Karpas-422 (cell line): ENCODE measurements around the gene FGFRL1. TPM values are rescaled to one million over a fixed set of nuclear protein-coding genes. Genes with fewer than 3 reads are reported as not detected.
"Not testable (repeated sequence)": the region's sequence is repeated elsewhere in the genome, so short reads cannot be mapped to it uniquely, and the experiment has no call there.

Experiments used
- DNase-seq: peaks from one replicate; pipeline ENCODE4 v3.0.0-alpha.2; 2015
- H2AFZ ChIP-seq: fragments of 200-600 bp; sonication (generic); 2 replicates; pipeline ENCODE4 v1.6.1; 2014; ENCODE audit warnings: antibody characterized with exemption, low read length, mixed read lengths
- H3K27ac ChIP-seq: fragments of 200-600 bp; sonication (generic); 2 replicates; pipeline ENCODE4 v1.5.1; 2014; ENCODE audit warnings: mild to moderate bottlenecking, low read length, moderate library complexity
- H3K27me3 ChIP-seq: fragments of 200-600 bp; sonication (generic); 2 replicates; pipeline ENCODE4 v1.6.1; 2014; ENCODE audit warnings: low read length, mixed read lengths
- H3K36me3 ChIP-seq: fragments of 200-600 bp; sonication (generic); 2 replicates; pipeline ENCODE4 v1.6.1; 2014; ENCODE audit warnings: low read length, mixed read lengths; ENCODE audit not compliant: insufficient read depth
- H3K4me1 ChIP-seq: fragments of 200-600 bp; sonication (generic); 2 replicates; pipeline ENCODE4 v1.6.1; 2014; ENCODE audit warnings: mild to moderate bottlenecking, low read length, mixed read lengths
- H3K4me2 ChIP-seq: fragments of 200-600 bp; sonication (generic); 2 replicates; pipeline ENCODE4 v1.6.1; 2014; ENCODE audit warnings: low read length, low read depth, mild to moderate bottlenecking; ENCODE audit not compliant: poor library complexity, severe bottlenecking
- H3K4me3 ChIP-seq: fragments of 200-600 bp; sonication (generic); 2 replicates; pipeline ENCODE4 v1.5.1; 2014; ENCODE audit warnings: mild to moderate bottlenecking, antibody characterized with exemption, low read length, mixed read lengths
- H3K79me2 ChIP-seq: fragments of 200-600 bp; sonication (generic); 2 replicates; pipeline ENCODE4 v1.6.1; 2014; ENCODE audit warnings: mild to moderate bottlenecking, low read length, mixed read lengths
- H3K9ac ChIP-seq: fragments of 200-600 bp; sonication (generic); 2 replicates; pipeline ENCODE4 v1.6.0; 2014; ENCODE audit warnings: low read length
- H3K9me2 ChIP-seq: fragments of 200-600 bp; sonication (generic), shearing (Covaris generic); replicated peaks from 2 replicates; pipeline ENCODE4 v1.6.0; 2014; ENCODE audit warnings: mild to moderate bottlenecking, low read length, moderate library complexity; ENCODE audit not compliant: insufficient read depth
- H3K9me3 ChIP-seq: fragments of 300-700, 200-600 bp; sonication (generic); 2 replicates; pipeline ENCODE4 v1.6.1; 2014; ENCODE audit warnings: low read length, mixed read lengths
- H4K20me1 ChIP-seq: fragments of 200-600 bp; sonication (generic); 2 replicates; pipeline ENCODE4 v1.6.1; 2014; ENCODE audit warnings: mild to moderate bottlenecking, antibody characterized with exemption, low read length, low read depth; ENCODE audit not compliant: insufficient read depth
- total RNA-seq: library from RNA; depleted of rRNA; stranded (reverse); fragments of >200 nt; shearing (Covaris generic); gene quantifications from 2 replicates; pipeline ENCODE4 v1.2.3, GENCODE V29; 2014; ENCODE audit warnings: low replicate concordance

Gene FGFRL1
- total RNA-seq, 1 experiment from 2014 or later: not detected

DNA sequence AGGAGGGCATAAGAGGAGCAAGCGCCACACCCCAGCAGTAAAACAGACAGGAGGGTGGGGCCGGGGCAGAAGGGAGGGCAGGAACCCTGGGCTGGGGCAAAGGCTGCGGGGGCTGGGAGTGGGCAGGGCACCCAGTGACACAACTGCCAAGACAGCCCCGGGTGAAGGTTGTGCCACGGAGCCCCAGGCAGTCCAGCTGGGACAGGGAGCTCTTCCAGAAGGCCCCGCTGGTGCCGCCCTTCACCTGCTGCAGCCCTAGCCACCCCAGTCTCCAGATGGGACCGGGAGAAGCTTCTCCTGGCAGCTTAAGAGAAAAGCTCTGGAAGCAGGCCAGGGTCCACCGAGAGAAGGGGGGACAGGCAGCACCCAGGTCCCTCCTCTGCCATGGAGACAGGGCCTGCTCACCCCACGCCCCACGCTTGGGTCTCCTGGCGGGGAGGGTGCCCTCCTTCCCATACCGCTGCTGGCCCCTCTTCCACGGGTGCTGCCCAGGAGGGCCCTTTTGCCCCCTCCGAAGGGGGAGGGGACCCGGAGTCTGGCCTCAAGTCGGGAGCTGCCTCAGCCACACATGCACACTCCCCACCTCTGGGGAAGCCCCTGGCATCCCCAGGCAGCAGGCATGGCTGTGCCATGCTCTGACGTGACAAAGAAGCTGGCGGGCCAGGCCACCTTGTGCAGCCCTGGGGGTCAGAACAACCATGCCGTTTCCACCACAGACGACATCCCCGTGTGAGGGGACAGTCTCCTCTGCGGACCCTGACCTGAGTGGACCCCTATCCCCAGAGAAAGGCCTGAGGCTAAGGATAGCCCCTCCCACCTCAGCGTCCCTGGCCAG, 39.5 kb upstream of the FGFRL1 start:
- H2AFZ ChIP-seq: no peak overlapping the region
- no peaks in the 10 kb centered on the region for H3K27me3 ChIP-seq
- H3K27ac ChIP-seq: no peak overlapping the region
- H3K9me2 ChIP-seq: no peaks in the 10 kb centered on the region
- no peak for DNase-seq
- H3K79me2 ChIP-seq: no peaks in the 10 kb centered on the region
- H4K20me1 ChIP-seq: peaks cover 12% of the 10 kb centered on the region; the same call in 1 of the 2 replicates
- peak overlapping the region; percentile 80 for H3K9ac ChIP-seq
- peaks cover 10% of the 10 kb centered on the region for H3K4me1 ChIP-seq
- H3K9me3 ChIP-seq: no peaks in the 10 kb centered on the region
- H3K4me3 ChIP-seq: peak overlapping the region; percentile 96
- H3K36me3 ChIP-seq: no peaks in the 10 kb centered on the region
- H3K4me2 ChIP-seq: peak overlapping the region; percentile 97

DNA sequence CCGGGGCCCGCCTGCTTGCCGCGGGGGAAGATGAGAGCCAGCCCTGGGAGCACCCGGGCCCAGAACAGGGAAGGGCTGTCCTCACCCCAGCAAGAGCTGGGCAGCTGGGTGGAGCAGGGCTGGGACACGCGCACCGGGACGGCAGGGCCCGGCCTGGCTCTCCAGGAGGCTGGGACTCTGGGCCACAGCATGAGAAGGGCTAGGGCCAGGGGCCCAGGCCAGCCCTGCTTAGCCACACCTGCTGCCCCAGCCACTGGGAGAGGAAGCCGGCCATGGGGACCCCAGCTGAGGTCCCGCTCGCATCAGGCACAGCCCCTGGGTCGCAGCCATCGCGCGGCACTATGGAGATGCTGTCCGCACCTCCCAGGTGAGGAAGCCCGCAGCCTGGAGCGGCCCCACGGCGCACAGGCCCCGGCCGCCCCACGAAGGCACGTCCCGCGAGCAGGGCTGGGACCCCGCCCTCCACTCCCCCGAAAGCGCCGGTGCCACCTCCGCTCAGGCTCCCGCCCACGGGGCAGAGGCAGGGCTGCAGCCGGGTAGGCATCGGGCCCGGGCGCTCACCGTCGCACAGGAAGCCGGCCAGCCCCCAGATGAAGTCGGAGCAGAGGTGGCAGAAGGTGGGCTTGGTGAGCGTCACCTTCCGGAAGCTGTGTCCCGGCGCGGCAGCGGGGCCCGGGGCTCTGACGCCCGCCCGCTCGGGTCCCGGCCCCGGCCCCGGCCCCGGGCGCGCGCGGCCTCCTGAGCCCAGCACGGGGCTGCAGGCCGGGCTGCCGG, 38.6 kb upstream of the FGFRL1 start:
- Histone ChIP-seq H3K9me2 (no peaks in the 10 kb centered on the region), H2AFZ (peak overlapping the region; percentile 67; the same call in 1 of the 2 replicates), H3K27me3 (no peaks in the 10 kb centered on the region), H3K9ac (peak overlapping the region; percentile 80), H3K27ac (no peak overlapping the region), H3K4me3 (peak overlapping the region; percentile 96), H3K9me3 (no peaks in the 10 kb centered on the region), H3K4me1 (peaks cover 10% of the 10 kb centered on the region), H3K4me2 (peak overlapping the region; percentile 97), H3K79me2 (no peaks in the 10 kb centered on the region), H4K20me1 (peaks cover 12% of the 10 kb centered on the region; the same call in 1 of the 2 replicates), H3K36me3 (no peaks in the 10 kb centered on the region)
- DNase-seq: peak; percentile 76

DNA sequence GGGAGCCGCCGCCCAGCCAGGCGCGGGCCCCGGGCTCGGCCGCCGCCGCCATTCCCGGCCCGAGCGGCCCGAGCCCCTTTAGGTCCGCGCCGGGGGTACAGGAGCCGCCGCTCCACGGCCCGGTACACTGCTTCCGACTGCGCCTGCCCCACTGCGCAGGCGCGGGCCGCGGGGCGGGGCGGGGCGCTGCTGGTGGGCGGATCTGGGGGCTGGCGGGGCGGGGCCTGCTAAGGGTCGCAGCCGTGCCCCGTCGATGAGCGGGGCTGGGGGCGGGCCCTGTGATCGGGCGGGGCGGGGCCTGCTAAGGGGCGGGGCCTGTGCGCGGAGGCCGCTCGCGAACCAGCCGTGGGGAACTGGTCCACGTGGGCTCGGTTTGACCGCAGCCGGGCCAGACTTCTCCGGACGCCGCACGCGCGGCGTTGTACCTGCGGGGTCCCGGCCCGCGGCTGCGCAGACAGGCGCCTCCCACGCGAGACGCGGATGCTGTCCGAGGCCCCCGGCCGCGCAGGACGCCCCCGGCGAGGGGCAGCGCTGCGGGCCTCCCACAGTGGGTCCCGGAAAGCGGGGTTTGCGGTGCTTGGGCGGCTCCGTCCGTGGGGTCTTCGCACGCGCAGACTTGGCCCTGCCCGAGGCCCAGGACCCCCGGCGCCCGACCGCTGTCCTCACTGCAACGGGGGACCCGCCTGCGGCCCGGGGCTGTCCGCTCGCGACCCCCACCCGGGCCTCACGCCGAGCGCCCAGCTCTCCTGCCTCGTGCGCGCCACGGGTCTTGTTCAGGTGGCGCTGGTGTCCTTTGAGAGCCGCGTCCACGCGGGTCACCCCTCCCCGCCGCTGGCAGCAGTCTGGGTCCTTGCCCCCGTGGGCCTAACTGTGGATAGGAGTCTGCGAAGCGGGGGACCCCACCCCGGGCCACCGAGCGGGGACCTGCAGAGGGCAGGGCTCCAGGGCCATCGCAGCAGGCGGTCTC, 37.7 kb upstream of the FGFRL1 start, which contains the start of gene DGKQ:
Gene DGKQ, minus strand, starts transcription at position 139 of the 967 bp plus-strand sequence. Its CDS starts 87 bp downstream, at position 52.
- H3K9me3 ChIP-seq: no peaks in the 10 kb centered on the region
- no peak within 1 kb of the TSS for H3K27ac ChIP-seq
- peaks cover 12% of the 10 kb centered on the region; the same call in 1 of the 2 replicates for H4K20me1 ChIP-seq
- H3K9ac ChIP-seq: peak within 1 kb of the TSS; percentile 80
- peak within 1 kb of the TSS; percentile 97 for H3K4me2 ChIP-seq
- peak; percentile 92 for DNase-seq
- H3K27me3 ChIP-seq: no peaks in the 10 kb centered on the region
- H3K4me3 ChIP-seq: peak within 1 kb of the TSS; percentile 96
- no peaks in the 10 kb centered on the region for H3K9me2 ChIP-seq
- H2AFZ ChIP-seq: peak within 1 kb of the TSS; percentile 67; the same call in 1 of the 2 replicates
- no peaks in the 10 kb centered on the region for H3K36me3 ChIP-seq
- H3K79me2 ChIP-seq: no peaks in the 10 kb centered on the region
- H3K4me1 ChIP-seq: peaks cover 10% of the 10 kb centered on the region

DNA sequence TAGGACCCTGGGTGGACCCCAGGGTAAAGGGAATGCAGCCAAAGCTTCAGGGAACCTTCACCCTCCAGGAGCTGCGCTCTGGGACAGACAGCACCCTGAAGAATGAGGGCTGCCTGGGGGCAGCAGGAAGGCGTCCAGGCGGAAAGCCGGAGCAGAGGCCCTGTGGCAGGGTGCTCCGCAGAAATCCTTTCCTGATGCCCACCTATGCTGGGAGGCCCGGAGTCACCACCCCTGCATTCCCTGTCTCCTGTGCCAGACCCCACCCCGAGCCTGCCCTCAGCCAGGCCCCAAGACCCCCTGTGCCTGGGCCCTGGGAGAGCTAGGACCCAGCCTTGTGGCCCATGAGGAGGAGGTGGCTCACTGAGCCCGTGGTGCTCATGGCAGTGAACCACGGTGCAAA, 36.8 kb upstream of the FGFRL1 start:
- Histone ChIP-seq H3K27ac (no peak overlapping the region), H3K9me3 (no peaks in the 10 kb centered on the region), H4K20me1 (peaks cover 12% of the 10 kb centered on the region; the same call in 1 of the 2 replicates), H3K4me3 (no peak overlapping the region), H3K4me2 (no peak overlapping the region), H3K27me3 (no peaks in the 10 kb centered on the region), H3K9me2 (no peaks in the 10 kb centered on the region), H3K79me2 (no peaks in the 10 kb centered on the region), H3K9ac (no peak overlapping the region), H3K36me3 (no peaks in the 10 kb centered on the region), H2AFZ (no peak overlapping the region), H3K4me1 (peaks cover 10% of the 10 kb centered on the region)
- no peak for DNase-seq

DNA sequence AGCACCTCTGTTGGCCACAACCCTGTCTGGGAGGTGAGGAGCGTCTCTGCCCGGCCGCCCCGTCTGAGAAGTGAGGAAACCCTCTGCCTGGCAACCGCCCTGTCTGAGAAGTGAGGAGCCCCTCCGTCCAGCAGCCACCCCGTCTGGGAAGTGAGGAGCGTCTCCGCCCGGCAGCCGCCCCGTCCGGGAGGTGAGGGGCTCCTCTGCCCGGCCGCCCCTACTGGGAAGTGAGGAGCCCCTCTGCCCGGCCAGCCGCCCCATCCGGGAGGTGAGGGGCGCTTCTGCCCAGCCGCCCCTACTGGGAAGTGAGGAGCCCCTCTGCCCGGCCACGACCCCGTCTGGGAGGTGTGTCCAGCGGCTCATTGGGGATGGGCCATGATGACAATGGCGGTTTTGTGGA, 35.4 kb upstream of the FGFRL1 start:
- not testable (repeated sequence) for H3K4me2 ChIP-seq, H3K9ac ChIP-seq, H3K36me3 ChIP-seq, H3K4me1 ChIP-seq, H3K9me3 ChIP-seq, H3K79me2 ChIP-seq, H3K9me2 ChIP-seq, H3K4me3 ChIP-seq, DNase-seq, H2AFZ ChIP-seq, H3K27ac ChIP-seq, H3K27me3 ChIP-seq
- peaks cover 12% of the 10 kb centered on the region; the same call in 1 of the 2 replicates for H4K20me1 ChIP-seq

DNA sequence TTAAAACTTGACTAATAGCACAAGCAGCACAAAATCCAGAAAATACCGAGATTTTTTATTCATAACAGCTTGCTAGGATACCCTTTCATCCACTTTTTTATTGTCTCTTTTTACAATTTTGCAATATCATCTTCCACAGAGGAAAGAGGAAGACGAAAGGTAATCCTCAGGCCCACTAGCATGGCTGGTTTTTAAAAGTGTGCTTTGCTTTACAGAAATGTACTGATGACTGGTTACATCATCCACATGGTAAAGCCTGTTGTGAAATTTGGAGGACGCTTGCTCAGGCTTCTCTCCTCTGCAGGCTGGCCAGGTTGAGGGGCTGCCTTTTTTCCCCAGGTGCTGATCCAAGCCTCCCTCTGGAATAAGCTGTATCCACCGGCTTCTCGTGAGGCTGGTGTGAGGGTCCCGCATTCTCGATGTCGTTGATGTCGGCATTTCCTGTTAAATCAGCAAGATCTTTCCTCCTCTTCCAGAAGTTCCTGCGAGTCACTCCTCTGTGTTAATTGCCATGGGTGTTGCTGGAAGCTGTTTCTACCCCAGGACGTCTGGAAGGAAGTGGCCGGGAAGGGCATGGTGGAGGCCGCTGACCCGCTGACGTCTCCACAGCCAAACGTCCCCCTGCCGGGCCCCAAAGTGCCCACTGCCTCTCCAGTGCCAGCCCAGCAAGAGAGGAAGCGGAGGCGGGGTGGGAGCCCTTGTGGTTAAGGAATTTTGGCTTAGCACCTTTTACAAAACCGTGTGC, 32.3 kb upstream of the FGFRL1 start:
- H2AFZ ChIP-seq: no peak overlapping the region
- no peaks in the 10 kb centered on the region for H3K9me3 ChIP-seq
- no peak for DNase-seq
- H3K27ac ChIP-seq: no peak overlapping the region
- no peaks in the 10 kb centered on the region for H3K27me3 ChIP-seq
- no peak overlapping the region for H3K4me3 ChIP-seq
- no peaks in the 10 kb centered on the region for H3K79me2 ChIP-seq
- no peaks in the 10 kb centered on the region for H4K20me1 ChIP-seq
- H3K9ac ChIP-seq: no peak overlapping the region
- H3K9me2 ChIP-seq: no peaks in the 10 kb centered on the region
- no peak overlapping the region for H3K4me2 ChIP-seq
- H3K36me3 ChIP-seq: no peaks in the 10 kb centered on the region
- H3K4me1 ChIP-seq: no peaks in the 10 kb centered on the region

DNA sequence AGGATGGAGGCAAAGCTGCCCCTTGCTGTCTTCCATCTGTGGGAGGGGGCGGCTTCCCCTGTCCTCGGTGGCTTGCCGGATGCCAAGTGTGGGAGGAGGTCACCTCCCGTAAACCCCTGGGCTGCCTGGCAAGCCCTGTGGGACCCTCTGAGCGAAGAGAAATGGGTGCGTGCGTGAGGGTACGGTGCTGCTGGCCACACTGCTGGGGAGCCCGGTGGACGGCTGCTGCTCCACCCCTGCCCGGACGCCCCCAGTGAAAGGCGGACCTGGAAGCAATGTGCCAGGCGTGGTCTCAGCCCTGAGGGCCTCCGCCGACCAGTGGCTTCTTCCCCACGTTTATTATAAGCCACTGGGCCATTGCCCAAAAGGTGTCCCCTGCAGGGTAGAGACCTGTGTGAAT, 29.1 kb upstream of the FGFRL1 start:
- H3K4me2 ChIP-seq: no peak overlapping the region
- H2AFZ ChIP-seq: no peak overlapping the region
- H3K4me3 ChIP-seq: no peak overlapping the region
- peaks cover 16% of the 10 kb centered on the region for H3K4me1 ChIP-seq
- DNase-seq: no peak
- H3K9ac ChIP-seq: no peak overlapping the region
- no peak overlapping the region for H3K27ac ChIP-seq
- H3K79me2 ChIP-seq: no peaks in the 10 kb centered on the region
- no peaks in the 10 kb centered on the region for H3K27me3 ChIP-seq
- H4K20me1 ChIP-seq: no peaks in the 10 kb centered on the region; the same call in 1 of the 2 replicates
- H3K9me3 ChIP-seq: no peaks in the 10 kb centered on the region
- no peaks in the 10 kb centered on the region for H3K9me2 ChIP-seq
- H3K36me3 ChIP-seq: no peaks in the 10 kb centered on the region
